K562 (cell line): ENCODE measurements around the gene GALNT16. TPM values are rescaled to one million over a fixed set of nuclear protein-coding genes. Genes with fewer than 3 reads are reported as not detected.
A peak's percentile ranks its signal among the peaks of the same experiment; 100 is the strongest.

Source experiments
- ATAC-seq: fragments of 200-7000 bp; cut with Tn5 transposase; 3 replicates; pipeline ENCODE4 v1.9.1; 2020; ENCODE audit warnings: moderate library complexity
- BruUV-seq: library from RNA; stranded (reverse); fragments of 400-500 nt; replicated peaks from 2 replicates; lab custom pipeline; 2021; lab: Mats Ljungman, UMichigan
- CTCF ChIA-PET: fragments of 300-600 bp; formaldehyde crosslinking; extraction: SDS; loops from one replicate; lab custom pipeline; 2021; ENCODE audit warnings: low intra/inter-chr PET ratio; lab: Yijun Ruan, JAX
- POLR2A ChIA-PET: fragments of 300-600, 350-650 bp; sonication (Branson Sonifier 250); formaldehyde crosslinking; extraction: SDS; loops from one replicate; lab custom pipeline; 2021; ENCODE audit warnings: antibody characterized with exemption, inconsistent platforms; lab: Yijun Ruan, JAX
- DNase-seq, 4 experiments: peaks; one replicate each; pipeline versions ENCODE4 v3.0.0 to v3.0.0-alpha.2; 2011 to 2018; ENCODE audit warnings: low spot score in 3 of 4, mixed read lengths in 3 of 4; ENCODE audit errors: extremely low read depth in 1 of 4
- FAIRE-seq: peaks from 2 replicates; lab custom pipeline; 2011; peaks lifted over from hg19 to GRCh38; lab: Jason Lieb, UNC
- H2AFZ ChIP-seq: 2 replicates; pipeline ENCODE4 v1.6.0; 2011; ENCODE audit warnings: low read depth, low read length, control low read depth, inconsistent platforms
- H3K27ac ChIP-seq: fragments of 200-600 bp; 3 replicates; pipeline ENCODE4 v1.8.0; 2011; ENCODE audit warnings: low read depth, mild to moderate bottlenecking, control low read depth, inconsistent platforms, low read length, moderate library complexity, mixed read lengths; ENCODE audit errors: extremely low read depth
- H3K27me3 ChIP-seq, 2 experiments: fragments of 300-600 bp in 1 of 2; 2 replicates in 1 of 2; 3 replicates in 1 of 2; pipeline versions ENCODE4 v1.6.0 to v1.8.0; 2011; ENCODE audit warnings: inconsistent platforms in 2 of 2, low read length in 2 of 2, mild to moderate bottlenecking in 1 of 2, mixed read lengths in 1 of 2, moderate library complexity in 1 of 2; ENCODE audit not compliant: control insufficient read depth in 2 of 2, insufficient read depth in 2 of 2
- H3K36me3 ChIP-seq: fragments of 300-600 bp; 3 replicates; pipeline ENCODE4 v1.8.0; 2011; ENCODE audit warnings: mild to moderate bottlenecking, low read length, inconsistent platforms; ENCODE audit not compliant: control insufficient read depth, insufficient read depth
- H3K4me1 ChIP-seq, 2 experiments: fragments of 200-600 bp in 1 of 2; replicated peaks in 1 of 2; 2 replicates in 1 of 2; 3 replicates in 1 of 2; pipeline versions ENCODE4 v1.5.1 to v1.8.0; 2011; ENCODE audit warnings: inconsistent platforms in 2 of 2, low read length in 2 of 2, mild to moderate bottlenecking in 1 of 2, mixed read lengths in 1 of 2, moderate library complexity in 1 of 2; ENCODE audit not compliant: control insufficient read depth in 2 of 2, insufficient read depth in 2 of 2
- H3K4me2 ChIP-seq: 2 replicates; pipeline ENCODE4 v1.6.1; 2011; ENCODE audit warnings: low read length, control low read depth, inconsistent platforms, mixed read lengths; ENCODE audit not compliant: insufficient read depth
- H3K4me3 ChIP-seq: fragments of 200-600 bp; sonication (generic), shearing (Covaris generic); 2 replicates; pipeline ENCODE4 v1.5.1; 2016; ENCODE audit warnings: control low read depth, inconsistent platforms
- H3K79me2 ChIP-seq: fragments of 200-600 bp; 3 replicates; pipeline ENCODE4 v1.8.0; 2011; ENCODE audit warnings: low read length, inconsistent platforms; ENCODE audit not compliant: control insufficient read depth, insufficient read depth
- H3K9ac ChIP-seq, 2 experiments: 2 replicates each; pipeline versions ENCODE4 v1.6.0 to v1.6.1; 2011; ENCODE audit warnings: low read depth in 2 of 2, low read length in 2 of 2, control low read depth in 1 of 2, inconsistent platforms in 1 of 2, mild to moderate bottlenecking in 1 of 2, mixed read lengths in 1 of 2; ENCODE audit not compliant: insufficient read depth in 1 of 2
- H3K9me1 ChIP-seq: one replicate; pipeline ENCODE4 v1.6.0; 2011; ENCODE audit warnings: inconsistent platforms, mild to moderate bottlenecking, low read length, moderate library complexity; ENCODE audit not compliant: control insufficient read depth, insufficient read depth
- H3K9me3 ChIP-seq: replicated peaks from 2 replicates; pipeline ENCODE4 v1.5.1; 2011; ENCODE audit warnings: low read depth, low read length, inconsistent platforms; ENCODE audit not compliant: control insufficient read depth, insufficient read depth
- H4K20me1 ChIP-seq: replicated peaks from 2 replicates; pipeline ENCODE4 v1.6.1; 2011; ENCODE audit warnings: low read length, inconsistent platforms, mixed read lengths; ENCODE audit not compliant: control insufficient read depth, insufficient read depth
- BCOR ChIP-seq: fragments of 450-650 bp; IDR thresholded peaks from 2 replicates; pipeline ENCODE4 v1.6.1; 2016
- KLF16 ChIP-seq: IDR thresholded peaks from 2 replicates; pipeline ENCODE4 v1.6.1; 2016; ENCODE audit warnings: antibody characterized with exemption
- RBM25 ChIP-seq: fragments of 200-400 bp; formaldehyde crosslinking; IDR thresholded peaks from 2 replicates; pipeline ENCODE4 v1.6.1; 2018; ENCODE audit warnings: low read length, low read depth, moderate library complexity; ENCODE audit not compliant: severe bottlenecking
- SMARCA5 ChIP-seq: fragments of 450-650 bp; IDR thresholded peaks from 2 replicates; pipeline ENCODE4 v1.6.1; 2016
- SP1 ChIP-seq: sonication (generic); formaldehyde crosslinking; IDR thresholded peaks from 2 replicates; pipeline ENCODE4 v1.8.1; 2022; ENCODE audit warnings: mild to moderate bottlenecking, missing genetic modification reagents
- THRAP3 ChIP-seq: fragments of 450-650 bp; IDR thresholded peaks from 2 replicates; pipeline ENCODE4 v1.6.1; 2016; ENCODE audit warnings: mild to moderate bottlenecking, inconsistent platforms, borderline replicate concordance
- ZFP36 ChIP-seq: fragments of 150-350 bp; IDR thresholded peaks from 2 replicates; pipeline ENCODE4 v1.6.1; 2018; ENCODE audit warnings: low read length, low read depth; ENCODE audit not compliant: partially characterized antibody
- ZNF24 ChIP-seq: fragments of 450-650 bp; IDR thresholded peaks from 2 replicates; pipeline ENCODE4 v1.6.1; 2016
- WGBS: fragments of 100-300 bp; shearing (Covaris generic); methylation state at CpG from one replicate; pipeline ENCODE4 v1.1.6; 2016; ENCODE audit warnings: low coverage, mixed read lengths; ENCODE audit not compliant: insufficient coverage; ENCODE audit errors: missing lambda C conversion rate; 5-methylcytosine and 5-hydroxymethylcytosine counted together
- in situ Hi-C: fragments of 300-500 bp; cut with MboI; formaldehyde crosslinking; loops from 4 replicates; pipeline ENCODE4 v1.15.0; 2018; ENCODE audit warnings: inconsistent platforms, mixed read lengths
- intact Hi-C: fragments of 100-400 bp; cut with micrococcal nuclease; formaldehyde crosslinking; loops from 2 replicates; pipeline ENCODE4 v1.14.2; 2022
- polyA plus RNA-seq, 8 experiments: library from polyadenylated mRNA; depleted of rRNA in 4 of 8; stranded (reverse) in 5 of 8; unstranded in 3 of 8; fragments of >200 nt; fragmentation: Nextera tagmentation in 2 of 8; fragmentation: Illumina TruSeq in 1 of 8; extraction: Ambion mirVana in 2 of 8; extraction: Trizol in 1 of 8; gene quantifications; 2 replicates each; pipeline versions ENCODE4 v1.2.1 to v1.2.3, GENCODE V29; 2011 to 2014; ENCODE audit warnings: inconsistent platforms in 1 of 8, missing spikeins in 1 of 8
- total RNA-seq, 7 experiments: library from RNA; depleted of rRNA in 6 of 7; stranded (reverse); fragments of >200 nt in 6 of 7; fragmentation: Illumina TruSeq in 2 of 7; extraction: Trizol in 2 of 7; gene quantifications; 2 replicates each; pipeline versions ENCODE4 v1.2.1 to v1.2.3, GENCODE V29; 2011 to 2021; ENCODE audit warnings: low replicate concordance in 1 of 7
- TF ChIP-seq, protein P1 (sequence below), 2 experiments: fragments of 250-450 bp in 1 of 2; fragments of 450-650 bp in 1 of 2; sonication (Bioruptor Pico) in 1 of 2; IDR thresholded peaks; 2 replicates each; pipeline versions ENCODE4 v1.6.1 to v1.8.0; 2016 to 2021; ENCODE audit warnings: mild to moderate bottlenecking in 2 of 2, moderate library complexity in 2 of 2, missing compliant biosample characterization in 1 of 2, missing genetic modification characterization in 1 of 2

The GALNT16 gene
- total and polyA plus RNA-seq, 9 of the 15 experiments (the other 6 are each of a cell fraction or from before 2014, with no cell fraction given): not detected

DNA sequence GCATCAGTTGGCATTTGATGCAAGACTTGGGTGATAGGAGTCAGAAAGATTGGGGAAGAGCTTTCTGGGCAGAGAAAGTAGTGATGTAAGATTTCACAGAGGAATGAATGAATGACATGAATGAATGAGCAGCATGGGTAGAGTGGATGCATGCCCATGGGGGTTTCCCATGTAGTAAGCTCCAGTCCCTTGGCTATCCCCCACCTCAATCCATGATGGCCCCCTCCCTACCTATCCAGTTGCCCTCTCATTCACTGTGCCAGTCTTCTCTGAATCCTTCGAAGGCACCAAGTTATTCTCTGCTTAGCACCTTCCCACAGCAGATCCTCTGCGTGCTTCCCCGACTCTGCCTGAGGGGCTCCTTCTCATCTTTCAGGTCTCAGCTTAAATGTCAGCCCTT, 106.1 kb downstream of the GALNT16 start:
- Histone ChIP-seq H3K9me1 (no peaks in the 10 kb centered on the region), H3K36me3 (no peaks in the 10 kb centered on the region), H3K9ac (no peak overlapping the region), H3K27me3 (peaks cover 2 to 9% of the 10 kb centered on the region in 2 experiments; a peak in 2 of 5 replicates), H3K4me1 (no peaks in the 10 kb centered on the region), H2AFZ (no peak overlapping the region), H3K4me3 (no peak overlapping the region), H4K20me1 (no peaks in the 10 kb centered on the region; the same call in 1 of the 2 replicates), H3K79me2 (no peaks in the 10 kb centered on the region), H3K9me3 (no peaks in the 10 kb centered on the region), H3K27ac (no peak overlapping the region), H3K4me2 (no peak overlapping the region)
- DNase-seq (no peak), ATAC-seq (no peak), FAIRE-seq (no peak)
- intact Hi-C loops: no loop called here
- in situ Hi-C loops: no loop called here
- 4% methylated on average over 3 of the region's 3 CpGs for WGBS
- ChIA-PET CTCF (no interaction called here), POLR2A (interaction anchor here (1.2 kb wide), 1 partner anchor 10 kb away, joined by 4 read pairs; no protein-coding TSS in a partner anchor)
- TF ChIP-seq SP1 (CRISPR knock-in tag) (no peak), KLF16 (no peak), ZNF24 (peak; percentile 55; the same call in 1 of the 2 replicates)
- no TSS peak for BruUV-seq

DNA sequence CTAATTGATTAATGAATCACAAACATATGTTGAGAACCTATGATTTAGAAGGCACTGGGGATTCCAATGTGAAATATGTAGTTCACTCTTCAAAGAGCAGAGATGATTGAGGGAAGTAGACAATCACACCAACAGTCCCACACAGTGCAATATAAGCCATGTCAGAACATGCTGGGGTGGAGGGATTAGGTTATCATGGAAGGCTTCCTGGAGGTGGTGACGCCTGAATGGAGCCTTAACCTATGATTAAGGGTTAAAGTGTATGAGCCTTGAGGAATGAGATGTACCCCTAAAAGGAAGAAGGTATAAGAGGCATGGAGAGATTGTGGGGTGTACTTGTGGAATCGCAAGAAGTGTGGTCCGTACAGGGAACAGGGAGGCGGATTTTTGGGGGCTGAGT, 106.8 kb downstream of the GALNT16 start:
- Histone ChIP-seq H2AFZ (no peak overlapping the region), H3K9me3 (no peaks in the 10 kb centered on the region), H4K20me1 (no peaks in the 10 kb centered on the region; the same call in 1 of the 2 replicates), H3K9ac (no peak overlapping the region), H3K27ac (no peak overlapping the region), H3K27me3 (0 out of 5 replicates have a peak, but pooled peaks cover 0 to 9% of the 10 kb centered on the region in 2 experiments), H3K36me3 (no peaks in the 10 kb centered on the region), H3K9me1 (no peaks in the 10 kb centered on the region), H3K4me2 (no peak overlapping the region), H3K79me2 (no peaks in the 10 kb centered on the region), H3K4me1 (no peaks in the 10 kb centered on the region), H3K4me3 (no peak overlapping the region)
- ChIA-PET POLR2A (interaction anchor here (1.2 kb wide), 1 partner anchor 10 kb away, joined by 4 read pairs; no protein-coding TSS in a partner anchor), CTCF (no interaction called here)
- no TSS peak for BruUV-seq
- FAIRE-seq: no peak
- in situ Hi-C loops: no loop called here
- DNase-seq: no peak
- no peak for ATAC-seq
- intact Hi-C loops: no loop called here
- TF ChIP-seq ZFP36 (peak; percentile 97), THRAP3 (no peak), SMARCA5 (0 out of 2 replicates have a peak, but pooled peaks have one; percentile 24), BCOR (peak; percentile 33; the same call in 1 of the 2 replicates), RBM25 (peak; percentile 66)
- TF ChIP-seq, protein P1, sequence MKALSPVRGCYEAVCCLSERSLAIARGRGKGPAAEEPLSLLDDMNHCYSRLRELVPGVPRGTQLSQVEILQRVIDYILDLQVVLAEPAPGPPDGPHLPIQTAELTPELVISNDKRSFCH (CRISPR knock-in tag; IDR thresholded peaks at IDR 0.05): no peak
- TF ChIP-seq, protein P1 (tag; IDR thresholded peaks at IDR 0.05): no peak
- 56% methylated on average over 3 of the region's 4 CpGs for WGBS
